ENCODE measurements around the gene DECR2. TPM values are rescaled to one million over a fixed set of nuclear protein-coding genes. Genes with fewer than 3 reads are reported as not detected.

DECR2 gene
- total and polyA plus RNA-seq, 2 of the 4 experiments (the other 2 are of a cell fraction) = 3.9 to 26.7 TPM

DNA sequence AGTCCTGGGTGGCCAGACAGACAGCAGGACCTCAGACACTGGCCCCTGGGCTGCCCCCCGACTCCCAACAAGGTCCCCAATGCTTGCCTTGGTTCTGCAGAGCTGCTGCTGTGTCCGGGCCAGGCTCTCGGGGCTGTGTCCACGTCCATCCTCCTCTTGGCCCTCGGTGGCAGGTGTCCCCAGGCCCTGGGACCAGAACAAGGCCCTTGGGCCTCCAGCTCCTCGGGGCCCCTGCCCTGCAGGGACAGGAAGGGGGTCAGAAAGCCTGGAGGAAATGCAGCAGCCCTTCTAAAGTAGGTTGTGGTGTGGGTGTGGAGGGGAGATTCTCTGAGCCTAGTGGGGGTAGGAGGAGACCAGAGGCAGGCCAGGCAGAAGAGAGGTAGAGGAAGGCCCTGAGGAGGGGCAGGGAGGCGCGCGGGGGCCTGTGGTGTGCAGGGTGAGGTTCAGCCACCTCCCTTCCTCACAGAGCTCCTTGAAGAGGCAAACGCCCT is 46.7 kb upstream of the DECR2 start:
- H4K20me1 ChIP-seq (ENCODE audit: insufficient read depth, low read length) = peaks cover 4% of the 10 kb centered on the region; the same call in 1 of the 2 replicates
- peaks cover 16 to 19% of the 10 kb centered on the region in 2 experiments for H3K79me1 ChIP-seq (ENCODE audit: low read depth in 1 of 2, low read length in 2 of 2)
- H3K4me1 ChIP-seq (ENCODE audit: control insufficient read depth, insufficient read depth, low read length) = peaks cover 3% of the 10 kb centered on the region; the same call in 1 of the 2 replicates
- H3K4me2 ChIP-seq (ENCODE audit: low read depth, low read length) = no peak overlapping the region
- 89% methylated on average over 3 of the region's 10 CpGs; no CpG with 5 or more reads in 1 of the 2 experiments for WGBS, 2 experiments (ENCODE audit: extremely low coverage in 2 of 2, insufficient read length in 1 of 2)
- H2AK5ac ChIP-seq (ENCODE audit: low read depth, low read length) = no peak overlapping the region
- H3K18ac ChIP-seq (ENCODE audit: low read depth, low read length) = no peak overlapping the region
- H4K91ac ChIP-seq (ENCODE audit: insufficient read depth, low read depth, low read length) = no peak overlapping the region
- H4K8ac ChIP-seq (ENCODE audit: low read depth in 2 of 2, low read length in 2 of 2) = no peak overlapping the region
- H2BK120ac ChIP-seq (ENCODE audit: low read depth, low read length) = no peak overlapping the region
- H2AFZ ChIP-seq (replicated peaks; ENCODE audit: low read length, poor library complexity) = no peak overlapping the region
- DNase-seq (no peak), ATAC-seq (ENCODE audit: low read depth) (no peak)
- no peak overlapping the region for H4K5ac ChIP-seq (ENCODE audit: low read depth, low read length)
- no peaks in the 10 kb centered on the region for H3K9me3 ChIP-seq (ENCODE audit: control insufficient read depth, insufficient read depth, low read length)
- no peak overlapping the region for H3K9ac ChIP-seq (ENCODE audit: low read depth, low read length)
- 0 out of 2 replicates have a peak, but pooled peaks cover 3% of the 10 kb centered on the region for H3K9me1 ChIP-seq (ENCODE audit: insufficient read depth, low read length)
- dilution Hi-C loops (cut with HindIII; ENCODE audit: low sequenced_read_pairs, unreplicated experiment) (no loop called here), intact Hi-C loops (cut with micrococcal nuclease) (no loop called here), in situ Hi-C loops (cut with MboI; ENCODE audit: low sequenced_read_pairs) (no loop called here)
- CTCF ChIA-PET = no interaction called here
- H2AK9ac ChIP-seq (replicated peaks; ENCODE audit: low read depth, low read length, poor library complexity) = no peak overlapping the region
- no TSS peak for BruUV-seq (replicated peaks)
- no peak overlapping the region for H3K4me3 ChIP-seq (ENCODE audit: insufficient read depth, low read depth, low read length)
- H3K23ac ChIP-seq (ENCODE audit: low read depth, low read length) = no peak overlapping the region
- no peaks in the 10 kb centered on the region for H3K27me3 ChIP-seq (ENCODE audit: control insufficient read depth, insufficient read depth, low read length)
- POLR2A ChIA-PET (ENCODE audit: unreplicated experiment) = no interaction called here
- H3K27ac ChIP-seq (ENCODE audit: insufficient read depth, low read length) = no peak overlapping the region
- no peak overlapping the region for H2BK5ac ChIP-seq (ENCODE audit: low read depth, low read length, poor library complexity, severe bottlenecking)
- no peak overlapping the region for H2BK15ac ChIP-seq (ENCODE audit: low read depth, low read length)
- peaks cover 3% of the 10 kb centered on the region; the same call in 1 of the 2 replicates for H3K36me3 ChIP-seq (ENCODE audit: control insufficient read depth, insufficient read depth, low read length)
- H3K4ac ChIP-seq (ENCODE audit: low read depth, low read length) = no peak overlapping the region
- no peak overlapping the region for H3K56ac ChIP-seq (ENCODE audit: extremely low read depth, insufficient read depth, low read length)
- H3K14ac ChIP-seq (replicated peaks; ENCODE audit: low read depth, low read length) = no peak overlapping the region
- H2BK20ac ChIP-seq (ENCODE audit: low read depth, low read length) = no peak overlapping the region
- TF ChIP-seq POLR2A (IDR thresholded peaks at IDR 0.05; ENCODE audit: low read depth, low read length) = no peak
- no peak for TF ChIP-seq RAD21 (IDR thresholded peaks at IDR 0.05; ENCODE audit: low read length)
- no peak for TF ChIP-seq MAFK (IDR thresholded peaks at IDR 0.05; ENCODE audit: low read depth, low read length)
- no peak for TF ChIP-seq MXI1 (IDR thresholded peaks at IDR 0.05; ENCODE audit: borderline replicate concordance, low read depth, low read length)
- TF ChIP-seq BHLHE40 (IDR thresholded peaks at IDR 0.05; ENCODE audit: low read depth, low read length) = no peak
- TF ChIP-seq NFE2L2 (IDR thresholded peaks at IDR 0.05; ENCODE audit: low read depth, low read length) = no peak
- TF ChIP-seq MAZ (IDR thresholded peaks at IDR 0.05; ENCODE audit: borderline replicate concordance, low read depth, low read length) = no peak
- no peak for TF ChIP-seq RFX5 (IDR thresholded peaks at IDR 0.05; ENCODE audit: low read depth, low read length)
- TF ChIP-seq, protein P1, sequence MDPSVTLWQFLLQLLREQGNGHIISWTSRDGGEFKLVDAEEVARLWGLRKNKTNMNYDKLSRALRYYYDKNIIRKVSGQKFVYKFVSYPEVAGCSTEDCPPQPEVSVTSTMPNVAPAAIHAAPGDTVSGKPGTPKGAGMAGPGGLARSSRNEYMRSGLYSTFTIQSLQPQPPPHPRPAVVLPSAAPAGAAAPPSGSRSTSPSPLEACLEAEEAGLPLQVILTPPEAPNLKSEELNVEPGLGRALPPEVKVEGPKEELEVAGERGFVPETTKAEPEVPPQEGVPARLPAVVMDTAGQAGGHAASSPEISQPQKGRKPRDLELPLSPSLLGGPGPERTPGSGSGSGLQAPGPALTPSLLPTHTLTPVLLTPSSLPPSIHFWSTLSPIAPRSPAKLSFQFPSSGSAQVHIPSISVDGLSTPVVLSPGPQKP (IDR thresholded peaks at IDR 0.05; ENCODE audit: borderline replicate concordance, low read depth, low read length) = no peak
- TF ChIP-seq, protein P2, sequence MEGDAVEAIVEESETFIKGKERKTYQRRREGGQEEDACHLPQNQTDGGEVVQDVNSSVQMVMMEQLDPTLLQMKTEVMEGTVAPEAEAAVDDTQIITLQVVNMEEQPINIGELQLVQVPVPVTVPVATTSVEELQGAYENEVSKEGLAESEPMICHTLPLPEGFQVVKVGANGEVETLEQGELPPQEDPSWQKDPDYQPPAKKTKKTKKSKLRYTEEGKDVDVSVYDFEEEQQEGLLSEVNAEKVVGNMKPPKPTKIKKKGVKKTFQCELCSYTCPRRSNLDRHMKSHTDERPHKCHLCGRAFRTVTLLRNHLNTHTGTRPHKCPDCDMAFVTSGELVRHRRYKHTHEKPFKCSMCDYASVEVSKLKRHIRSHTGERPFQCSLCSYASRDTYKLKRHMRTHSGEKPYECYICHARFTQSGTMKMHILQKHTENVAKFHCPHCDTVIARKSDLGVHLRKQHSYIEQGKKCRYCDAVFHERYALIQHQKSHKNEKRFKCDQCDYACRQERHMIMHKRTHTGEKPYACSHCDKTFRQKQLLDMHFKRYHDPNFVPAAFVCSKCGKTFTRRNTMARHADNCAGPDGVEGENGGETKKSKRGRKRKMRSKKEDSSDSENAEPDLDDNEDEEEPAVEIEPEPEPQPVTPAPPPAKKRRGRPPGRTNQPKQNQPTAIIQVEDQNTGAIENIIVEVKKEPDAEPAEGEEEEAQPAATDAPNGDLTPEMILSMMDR (conservative IDR thresholded peaks at IDR 0.05; ENCODE audit: low read depth, low read length) = no peak
- no peak for TF ChIP-seq FOS (IDR thresholded peaks at IDR 0.05; ENCODE audit: low read depth, low read length)
- TF ChIP-seq, protein P3, sequence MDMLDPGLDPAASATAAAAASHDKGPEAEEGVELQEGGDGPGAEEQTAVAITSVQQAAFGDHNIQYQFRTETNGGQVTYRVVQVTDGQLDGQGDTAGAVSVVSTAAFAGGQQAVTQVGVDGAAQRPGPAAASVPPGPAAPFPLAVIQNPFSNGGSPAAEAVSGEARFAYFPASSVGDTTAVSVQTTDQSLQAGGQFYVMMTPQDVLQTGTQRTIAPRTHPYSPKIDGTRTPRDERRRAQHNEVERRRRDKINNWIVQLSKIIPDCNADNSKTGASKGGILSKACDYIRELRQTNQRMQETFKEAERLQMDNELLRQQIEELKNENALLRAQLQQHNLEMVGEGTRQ (IDR thresholded peaks at IDR 0.05; ENCODE audit: low read depth, low read length) = no peak
- TF ChIP-seq RCOR1 (IDR thresholded peaks at IDR 0.05; ENCODE audit: insufficient replicate concordance, low read length) = no peak
- no peak for TF ChIP-seq CEBPB (IDR thresholded peaks at IDR 0.05; ENCODE audit: low read depth, low read length)

Measured in IMR-90 (cell line).